HG03280 (cell line): ENCODE measurements around the gene PPP4R2.

ENCODE experiments used
- ATAC-seq: cut with Tn5 transposase; IDR thresholded peaks from one replicate; pipeline ENCODE4 v1.9.1; 2021; ENCODE audit warnings: mild to moderate bottlenecking, moderate library complexity; ENCODE audit not compliant: unreplicated experiment

PPP4R2 gene, protein sequence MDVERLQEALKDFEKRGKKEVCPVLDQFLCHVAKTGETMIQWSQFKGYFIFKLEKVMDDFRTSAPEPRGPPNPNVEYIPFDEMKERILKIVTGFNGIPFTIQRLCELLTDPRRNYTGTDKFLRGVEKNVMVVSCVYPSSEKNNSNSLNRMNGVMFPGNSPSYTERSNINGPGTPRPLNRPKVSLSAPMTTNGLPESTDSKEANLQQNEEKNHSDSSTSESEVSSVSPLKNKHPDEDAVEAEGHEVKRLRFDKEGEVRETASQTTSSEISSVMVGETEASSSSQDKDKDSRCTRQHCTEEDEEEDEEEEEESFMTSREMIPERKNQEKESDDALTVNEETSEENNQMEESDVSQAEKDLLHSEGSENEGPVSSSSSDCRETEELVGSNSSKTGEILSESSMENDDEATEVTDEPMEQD

DNA sequence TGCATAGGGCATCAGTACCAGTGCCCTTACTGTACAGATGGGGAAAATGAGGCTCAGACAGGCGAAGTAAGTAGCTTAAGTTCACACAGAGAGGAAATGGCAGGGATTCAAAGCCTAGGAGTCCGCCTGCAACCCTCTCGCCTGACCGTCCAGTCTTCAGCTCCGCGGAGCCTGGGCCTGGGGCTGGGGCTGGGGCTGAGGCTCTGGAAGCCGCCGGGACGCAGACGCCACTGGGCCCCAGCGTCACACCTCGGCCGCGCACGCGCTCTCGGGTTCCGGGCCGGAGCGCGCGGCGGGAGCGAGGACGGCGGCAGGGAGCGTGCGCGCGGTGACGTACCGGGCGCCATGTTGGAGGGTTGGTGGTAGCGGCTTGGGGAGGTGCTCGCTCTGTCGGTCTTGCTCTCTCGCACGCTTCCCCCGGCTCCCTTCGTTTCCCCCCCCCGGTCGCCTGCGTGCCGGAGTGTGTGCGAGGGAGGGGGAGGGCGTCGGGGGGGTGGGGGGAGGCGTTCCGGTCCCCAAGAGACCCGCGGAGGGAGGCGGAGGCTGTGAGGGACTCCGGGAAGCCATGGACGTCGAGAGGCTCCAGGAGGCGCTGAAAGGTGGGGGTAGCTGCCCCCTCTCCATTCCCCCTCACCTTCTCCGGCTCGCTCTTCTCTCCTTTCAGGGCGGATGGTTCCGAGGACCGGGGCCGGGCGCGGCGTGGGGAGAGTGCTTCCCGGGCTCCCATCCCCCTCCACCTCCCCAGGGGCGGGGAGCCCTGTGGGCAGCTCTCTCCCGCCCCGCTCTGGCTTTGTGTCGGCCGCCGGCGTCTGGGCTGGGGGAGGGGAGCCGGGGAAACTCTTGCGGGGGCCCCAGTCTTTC, at the start of gene PPP4R2:
PPP4R2 (plus strand) TSS at position 339 of the 861 bp plus-strand sequence; CDS start at position 566, 227 bp downstream.
- peak; percentile 92 for ATAC-seq

DNA sequence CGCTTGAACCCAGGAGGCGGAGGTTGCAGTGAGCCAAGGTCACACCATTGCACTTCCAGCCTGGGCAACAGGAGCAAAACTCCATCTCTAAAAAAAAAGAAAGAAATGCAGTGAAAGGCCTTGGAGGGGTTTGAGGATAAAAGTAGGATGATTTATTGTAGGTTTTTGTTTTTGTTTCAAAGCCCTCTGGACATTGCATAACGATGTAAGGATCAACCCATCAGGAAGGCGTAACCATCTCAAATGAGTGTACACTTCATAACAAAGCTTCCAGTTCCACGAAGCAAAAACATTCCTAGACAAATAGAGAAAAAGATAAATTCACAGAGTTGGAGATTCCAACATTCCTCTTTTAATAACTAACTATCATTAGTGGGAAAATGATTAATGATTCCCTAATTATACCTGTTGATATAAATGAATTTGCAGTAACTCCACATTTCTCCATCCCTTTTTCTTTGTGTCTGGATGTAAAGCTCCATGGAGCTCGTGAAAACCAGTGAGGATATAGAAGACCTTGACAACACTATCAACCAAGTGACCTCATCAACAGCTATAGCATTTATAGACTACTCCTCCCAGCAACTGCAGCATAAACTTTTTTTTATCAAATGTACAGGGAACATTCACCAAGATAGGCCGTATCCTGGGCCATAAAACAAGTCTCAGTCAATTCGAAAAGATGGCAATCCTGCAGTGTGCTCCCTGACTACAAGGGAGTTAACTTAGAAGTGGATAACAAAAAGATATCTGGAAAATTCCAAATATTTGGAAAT, 48.7 kb upstream of the PPP4R2 start:
- no peak for ATAC-seq

DNA sequence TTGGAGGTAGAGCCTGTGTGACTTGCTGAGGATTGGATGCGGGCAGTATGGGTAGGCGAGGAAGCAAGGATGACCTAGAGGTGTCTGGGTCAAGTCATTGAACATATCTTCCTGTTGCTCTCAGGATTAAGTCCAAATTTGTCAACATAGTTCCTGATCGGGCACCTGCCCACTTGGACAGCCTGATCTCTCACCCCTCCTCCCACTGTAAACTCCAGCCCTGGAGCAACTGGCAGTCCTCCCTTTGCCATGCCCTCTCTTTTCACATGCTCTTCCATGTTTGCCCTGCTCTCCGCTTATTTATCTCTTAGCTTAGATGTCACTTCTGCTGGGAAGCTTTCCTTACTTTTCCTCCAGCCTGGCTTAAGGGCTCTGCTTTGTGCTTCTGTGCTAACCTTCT, 47.6 kb upstream of the PPP4R2 start:
- no peak for ATAC-seq

DNA sequence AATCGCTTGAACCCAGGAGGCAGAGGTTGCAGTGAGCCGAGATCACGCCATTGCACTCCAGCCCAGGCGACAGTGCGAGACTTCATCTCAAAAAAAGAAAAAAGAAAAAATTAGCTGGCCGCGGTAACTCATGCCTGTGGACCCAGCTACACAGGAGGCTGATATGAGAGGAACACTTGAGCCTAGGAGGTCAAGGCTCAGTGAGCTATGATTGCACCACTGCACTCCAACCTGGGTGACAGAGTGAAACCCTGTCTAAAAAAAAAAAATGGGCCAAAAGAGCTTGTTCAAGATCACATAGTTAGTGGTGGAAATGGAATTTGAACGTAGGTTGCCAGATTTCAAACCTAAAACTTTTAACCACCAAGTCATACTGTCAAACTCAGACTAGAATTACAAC, 46.2 kb upstream of the PPP4R2 start:
- ATAC-seq: no peak

DNA sequence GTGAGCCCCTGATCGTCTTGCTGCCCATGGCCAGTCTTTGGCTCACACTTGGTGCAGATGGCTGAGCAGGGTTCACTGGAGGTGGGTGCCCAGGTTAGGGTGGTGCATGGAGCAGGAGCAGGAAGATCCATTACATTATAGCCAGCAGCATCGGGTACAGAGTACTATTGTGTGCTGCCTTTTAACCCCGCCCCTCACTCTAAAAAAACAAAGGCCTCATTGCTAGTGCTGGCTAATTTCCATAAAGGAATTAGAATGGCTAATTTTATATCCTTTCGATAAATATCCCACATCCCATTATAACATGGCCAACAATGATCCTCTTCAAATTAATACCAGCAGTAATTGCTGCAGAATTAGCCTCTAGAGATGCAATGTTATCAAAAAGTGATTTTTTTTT, 45.8 kb upstream of the PPP4R2 start:
- no peak for ATAC-seq

DNA sequence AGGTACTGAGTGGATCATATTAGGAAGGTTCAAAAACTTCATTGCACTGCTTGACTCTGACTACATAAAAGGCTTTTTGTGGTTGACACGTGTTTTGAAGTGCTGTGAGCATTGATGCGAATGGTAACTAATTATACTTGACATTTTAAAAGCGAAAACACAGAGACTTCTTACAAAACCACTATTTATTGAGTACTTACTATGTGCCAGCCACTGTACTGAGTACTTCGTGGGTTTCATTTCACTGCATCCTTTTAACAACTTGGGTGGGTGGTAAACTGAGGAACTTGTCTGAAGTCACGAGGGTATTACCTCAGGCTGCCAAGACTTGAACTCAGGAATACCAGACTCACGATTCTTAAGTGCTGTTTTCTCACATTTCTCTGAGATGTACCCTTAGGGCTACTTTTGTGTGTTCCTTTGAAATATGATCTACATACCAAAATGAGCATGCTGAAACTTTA, 45.3 kb upstream of the PPP4R2 start:
- no peak for ATAC-seq

DNA sequence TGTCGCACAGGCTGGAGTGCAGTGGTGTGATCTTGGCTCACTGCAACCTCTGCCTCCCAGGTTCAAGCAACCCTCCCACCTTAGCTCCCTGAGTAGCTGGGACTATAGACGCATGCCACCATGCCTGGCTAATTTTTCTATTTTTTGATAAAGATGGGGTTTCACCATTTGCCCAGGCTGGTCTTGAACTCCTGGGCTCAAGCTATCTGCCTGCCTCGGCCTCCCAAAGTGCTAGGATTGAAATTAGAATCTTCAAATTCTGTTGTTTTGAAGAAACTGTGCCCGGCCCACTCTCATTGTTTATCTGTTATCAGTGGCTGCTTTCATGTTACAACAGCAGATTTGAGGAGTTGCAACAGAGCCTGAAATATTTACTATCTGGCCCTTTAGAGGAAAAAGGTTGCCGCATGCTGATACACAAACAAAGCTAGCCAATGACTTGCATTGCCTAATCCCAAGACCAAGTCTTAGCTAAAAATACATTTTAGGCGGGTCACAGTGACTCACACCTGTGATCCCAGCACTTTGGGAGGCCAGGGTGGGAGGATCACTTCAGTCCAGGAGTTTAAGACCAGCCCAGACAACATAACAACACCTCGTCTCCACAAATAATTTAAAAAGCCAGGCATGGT, 43.2 kb upstream of the PPP4R2 start:
- ATAC-seq: no peak

DNA sequence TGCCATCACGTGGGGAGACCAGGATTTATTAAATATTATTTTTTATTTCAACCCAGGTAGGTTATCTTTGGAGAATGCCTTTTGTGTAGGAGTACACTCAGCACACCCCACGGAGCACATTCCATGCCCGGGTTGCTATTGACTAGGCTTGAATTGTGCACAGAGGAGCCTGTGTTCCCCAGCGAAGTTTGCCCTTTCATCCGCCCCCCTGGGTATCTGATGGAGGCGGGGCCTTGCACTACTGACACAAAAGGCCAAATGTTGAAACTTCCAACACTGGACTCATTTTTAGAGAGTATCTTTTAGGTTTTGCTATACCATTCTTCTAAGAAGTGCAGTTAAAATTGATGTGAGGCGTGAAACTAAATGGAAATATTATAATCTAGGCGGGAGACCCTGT, 39.3 kb upstream of the PPP4R2 start:
- no peak for ATAC-seq

DNA sequence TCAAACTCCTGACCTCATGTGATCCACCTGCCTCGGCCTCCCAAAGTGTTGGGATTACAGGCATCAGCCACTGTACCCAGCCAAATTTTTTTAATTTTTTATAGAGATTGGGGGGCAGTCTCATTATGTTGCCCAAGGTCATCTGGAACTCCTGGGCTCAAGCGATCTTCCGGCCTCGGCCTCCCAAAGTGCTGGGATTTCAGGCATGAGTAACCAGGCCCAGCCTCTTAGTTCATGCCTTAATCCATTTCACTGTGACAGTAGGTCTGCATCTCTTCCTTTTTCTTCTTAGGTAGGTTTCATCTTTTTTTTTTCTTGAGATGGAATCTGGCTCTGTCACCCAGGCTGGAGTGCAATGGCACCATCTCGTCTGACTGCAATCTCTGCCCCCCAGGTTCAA, 37.3 kb upstream of the PPP4R2 start:
- ATAC-seq: no peak

DNA sequence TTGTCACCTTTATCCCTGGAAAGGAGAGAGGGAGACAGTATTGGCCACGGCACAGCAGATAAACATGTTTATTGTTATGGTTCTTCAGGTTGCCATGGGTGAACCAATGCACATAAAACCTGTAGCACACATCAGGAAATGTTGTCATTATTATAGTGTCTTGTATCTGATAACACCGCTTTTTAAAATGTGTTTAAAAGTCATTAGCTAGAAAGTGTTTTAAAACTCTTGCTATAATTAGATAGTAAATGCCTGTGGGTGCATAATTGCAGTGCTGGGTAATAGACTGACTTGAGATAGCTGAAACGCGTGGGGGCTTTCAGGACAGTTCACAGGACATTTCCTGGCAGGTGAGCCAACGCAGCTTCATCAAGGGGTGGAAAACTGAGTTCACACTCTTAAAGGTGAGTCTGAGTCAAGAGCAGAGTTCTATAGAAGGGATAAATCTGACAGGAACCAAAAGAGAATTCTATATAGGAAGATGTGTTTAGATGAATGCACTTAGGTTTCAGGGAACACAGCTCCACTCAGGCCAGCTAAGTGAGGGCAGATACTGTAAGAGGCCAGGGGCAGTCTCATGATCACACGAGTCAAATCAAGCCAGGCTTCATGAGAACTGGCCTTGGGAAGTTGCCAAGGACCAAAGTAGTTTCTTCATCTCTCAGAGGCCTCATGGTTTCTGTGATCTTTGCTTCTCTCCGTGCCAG, 35.6 kb upstream of the PPP4R2 start:
- ATAC-seq: no peak

DNA sequence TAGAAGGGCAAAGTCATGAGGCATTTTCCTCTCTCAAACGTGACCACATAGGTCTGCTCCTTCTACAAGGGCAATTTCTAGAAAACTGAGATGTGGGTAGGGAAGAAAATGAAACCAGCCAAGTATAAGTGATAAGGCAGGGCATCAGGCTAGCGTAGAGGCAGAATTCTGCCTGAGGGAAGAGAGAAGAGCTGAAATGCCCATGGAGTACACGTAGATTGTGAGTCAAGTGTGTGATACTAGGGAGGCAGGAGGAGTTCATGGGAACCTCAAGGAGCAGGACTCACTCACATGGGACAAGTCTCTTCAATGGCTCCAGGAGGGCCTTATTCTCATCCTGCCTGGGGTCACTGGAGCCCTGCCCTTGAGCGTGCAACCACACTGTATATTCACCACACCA, 34.9 kb upstream of the PPP4R2 start:
- no peak for ATAC-seq

DNA sequence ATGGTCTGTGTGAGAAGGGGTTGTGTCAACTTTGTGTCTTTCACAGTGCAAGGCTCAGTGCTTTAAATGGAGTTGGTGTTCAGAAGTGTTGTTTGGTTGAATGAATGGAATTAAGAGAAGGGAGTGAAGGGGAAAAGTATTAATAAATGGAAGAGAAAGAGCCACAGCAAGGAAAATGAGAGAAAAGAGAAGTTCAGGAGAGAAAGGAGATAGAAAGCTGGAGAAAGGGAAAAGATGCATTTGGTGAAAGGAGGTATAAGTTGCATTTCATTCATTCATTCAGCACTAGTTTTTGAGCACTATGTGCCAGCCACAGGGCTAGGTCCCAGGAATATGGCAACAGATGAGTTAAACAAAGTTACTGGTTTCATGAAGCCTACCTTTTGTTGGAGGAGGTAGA, 34.3 kb upstream of the PPP4R2 start:
- no peak for ATAC-seq

DNA sequence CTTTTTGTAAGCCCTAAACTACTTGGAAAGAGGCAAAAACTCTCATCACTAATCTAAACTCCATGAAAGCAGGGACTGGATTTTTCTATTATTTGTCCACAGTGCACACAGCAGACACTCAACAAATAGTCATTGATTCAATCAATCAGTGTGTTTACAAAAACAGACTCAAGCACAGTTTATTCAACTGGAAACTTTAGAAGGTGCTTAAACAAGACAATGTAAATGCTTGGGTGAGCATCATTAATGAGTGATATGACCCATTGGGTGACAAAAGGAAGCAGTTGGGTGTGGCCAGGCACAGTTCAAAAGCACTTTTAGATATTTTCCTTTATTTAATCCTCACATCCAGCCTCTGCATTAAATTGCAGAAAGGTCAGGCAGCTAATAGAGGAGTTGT, 32.0 kb upstream of the PPP4R2 start:
- ATAC-seq: no peak

DNA sequence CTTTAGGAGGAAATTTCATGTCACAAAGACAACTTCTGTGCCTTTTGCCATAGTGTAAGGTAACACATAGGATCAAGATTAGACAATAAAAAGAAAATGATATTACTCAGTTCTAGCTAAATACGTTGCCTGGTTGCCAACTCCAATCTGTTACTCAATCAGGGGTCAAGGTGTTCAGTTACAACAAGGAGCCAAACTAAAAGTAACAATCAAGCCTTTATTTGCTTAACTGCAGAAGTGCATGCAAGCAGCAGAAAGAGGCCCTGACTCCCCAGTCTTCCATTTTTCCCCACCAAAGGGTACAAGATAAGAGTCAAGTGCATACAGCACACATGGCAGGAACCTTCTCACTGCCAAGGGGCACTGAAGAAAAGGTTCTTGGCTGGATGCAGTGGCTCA, 28.3 kb upstream of the PPP4R2 start:
- no peak for ATAC-seq

DNA sequence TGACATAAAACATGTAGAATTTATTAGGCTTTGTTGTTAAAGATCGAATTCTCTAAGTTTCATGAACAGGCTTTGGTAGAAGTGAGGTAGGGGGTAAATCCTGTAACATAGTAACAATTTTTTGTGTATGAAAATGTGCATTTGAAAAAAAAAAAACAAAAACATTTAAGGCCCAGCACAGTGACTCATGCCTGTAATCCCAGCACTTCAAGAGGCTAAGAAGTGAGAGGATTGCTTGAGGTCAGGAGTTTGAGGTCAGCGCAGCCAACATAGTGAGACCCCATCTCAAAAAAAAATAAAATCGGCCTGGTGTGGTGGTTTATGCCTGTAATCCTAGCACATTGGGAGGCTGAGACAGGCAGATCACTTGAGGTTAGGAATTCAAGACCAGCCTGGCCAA, 26.8 kb upstream of the PPP4R2 start:
- ATAC-seq: no peak

DNA sequence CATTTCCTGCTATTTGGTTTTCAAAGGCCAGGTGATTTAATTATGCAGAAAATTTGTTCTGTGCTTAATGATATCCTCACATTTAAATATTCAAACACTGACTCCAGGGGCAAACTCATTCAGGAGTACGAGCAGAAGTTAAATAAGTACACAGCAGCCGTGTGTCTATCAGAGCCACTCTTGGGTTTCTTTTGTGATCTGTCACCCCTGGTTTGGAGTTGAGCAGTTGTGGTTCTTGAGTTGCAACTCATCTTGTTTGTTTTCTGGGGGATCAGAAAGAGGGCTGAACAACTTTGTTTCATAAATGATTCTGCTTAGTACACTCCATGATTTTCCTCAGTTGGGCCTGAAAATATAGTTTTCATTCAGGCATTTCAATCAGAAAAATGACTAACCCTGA, 25.7 kb upstream of the PPP4R2 start:
- ATAC-seq: no peak

DNA sequence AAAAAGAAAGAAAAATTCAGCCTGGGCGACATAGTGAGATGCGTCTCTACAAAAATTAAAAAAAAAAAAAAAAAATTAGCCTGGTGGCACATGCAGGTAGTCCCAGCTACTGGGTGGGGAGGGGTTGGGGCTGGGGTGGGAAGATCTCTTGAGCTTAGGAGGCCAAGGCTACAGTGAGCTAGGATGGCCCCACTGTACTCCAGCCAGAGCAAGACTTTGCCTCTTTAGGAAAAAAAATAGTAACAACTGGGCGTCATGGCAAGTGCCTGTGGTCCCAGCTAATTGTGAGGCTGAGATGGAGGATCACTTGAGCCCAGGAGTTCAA, 23.9 kb upstream of the PPP4R2 start:
- ATAC-seq: no peak

DNA sequence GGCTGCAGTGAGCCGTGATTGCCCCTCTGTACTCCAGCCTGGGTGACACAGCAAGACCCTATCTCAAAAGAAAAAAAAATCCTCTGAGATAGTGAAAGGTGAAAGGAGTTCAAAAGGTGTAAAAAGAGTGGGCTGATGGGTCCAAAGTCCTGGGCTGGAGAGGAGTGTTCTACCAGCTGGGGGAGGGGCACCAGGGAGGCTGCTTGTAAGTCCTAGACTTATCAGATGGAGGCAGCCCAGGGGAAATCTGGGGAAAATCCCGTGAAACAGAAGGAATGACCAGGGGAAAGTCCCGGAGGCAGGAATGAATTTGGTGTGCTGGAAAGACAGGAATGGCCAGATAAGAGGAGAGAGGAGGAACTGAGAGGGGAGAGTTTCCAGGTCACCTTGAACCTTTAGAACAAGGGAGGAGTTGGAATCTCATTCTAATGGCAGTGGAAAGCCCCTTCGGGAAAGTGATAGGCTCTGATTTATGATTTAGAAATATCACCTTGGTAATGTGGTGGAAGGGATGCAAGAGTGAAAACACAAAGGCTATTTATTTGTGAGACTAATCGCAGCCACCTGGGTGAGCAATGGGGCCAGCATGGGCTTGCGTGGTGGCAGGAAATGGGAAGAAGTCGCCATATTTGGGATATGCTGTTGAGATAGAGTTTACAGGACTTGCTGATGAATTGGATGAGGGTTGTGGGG, 23.4 kb upstream of the PPP4R2 start:
- ATAC-seq: no peak

DNA sequence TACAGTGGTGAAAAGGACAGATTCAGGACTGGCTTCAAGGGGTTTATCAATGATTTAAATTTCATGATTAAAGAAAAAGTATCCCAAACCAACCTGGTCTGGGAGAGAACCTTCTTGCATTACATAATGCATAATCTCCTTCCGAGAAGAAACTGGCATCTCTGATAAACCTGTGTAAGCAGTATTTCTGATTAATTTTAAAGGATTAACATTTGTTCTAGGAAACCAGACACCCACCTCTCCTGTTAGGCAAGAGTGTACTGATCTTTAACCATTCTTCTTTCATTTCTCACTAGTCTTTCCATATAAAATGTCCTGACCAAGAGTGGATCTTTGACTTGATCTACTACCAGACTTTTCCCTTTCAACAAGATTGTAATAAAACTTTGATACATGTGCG, 22.8 kb upstream of the PPP4R2 start:
- no peak for ATAC-seq

DNA sequence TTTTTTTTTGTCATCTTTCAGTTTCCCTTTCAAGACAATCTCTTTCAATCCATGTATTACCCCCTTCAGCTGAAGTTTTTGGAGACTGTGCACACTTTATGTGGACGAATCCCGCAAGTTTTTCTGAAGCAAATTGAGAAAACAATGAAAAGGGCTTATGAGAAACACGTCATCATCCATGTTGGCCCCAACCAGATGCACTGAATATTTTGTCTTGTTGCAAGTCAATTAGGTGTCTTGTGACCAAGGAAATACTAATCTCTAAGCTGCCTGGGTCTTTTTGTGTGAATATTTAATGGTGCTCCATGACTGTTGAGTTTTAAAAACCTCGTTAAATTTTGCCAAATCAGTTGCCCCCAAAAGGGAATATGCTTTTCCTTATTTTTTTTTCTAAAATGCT, 21.7 kb upstream of the PPP4R2 start:
- no peak for ATAC-seq
